OCI-LY1 (cell line): Measurements from ENCODE around the gene TST.

Source experiments
- EZH2 ChIP-seq: fragments of 200-600 bp; sonication (generic), shearing (Covaris generic); IDR thresholded peaks from 2 replicates; pipeline ENCODE4 v1.8.0; 2017; ENCODE audit warnings: borderline replicate concordance, mixed run types, mild to moderate bottlenecking, antibody characterized with exemption, low read length, moderate library complexity, mixed read lengths
- TF ChIP-seq, protein P1 (sequence below): fragments of 200-600 bp; sonication (generic), shearing (Covaris generic); IDR thresholded peaks from 2 replicates; pipeline ENCODE4 v1.5.1; 2017; ENCODE audit warnings: mild to moderate bottlenecking, antibody characterized with exemption, low read length, moderate library complexity, mixed read lengths

DNA sequence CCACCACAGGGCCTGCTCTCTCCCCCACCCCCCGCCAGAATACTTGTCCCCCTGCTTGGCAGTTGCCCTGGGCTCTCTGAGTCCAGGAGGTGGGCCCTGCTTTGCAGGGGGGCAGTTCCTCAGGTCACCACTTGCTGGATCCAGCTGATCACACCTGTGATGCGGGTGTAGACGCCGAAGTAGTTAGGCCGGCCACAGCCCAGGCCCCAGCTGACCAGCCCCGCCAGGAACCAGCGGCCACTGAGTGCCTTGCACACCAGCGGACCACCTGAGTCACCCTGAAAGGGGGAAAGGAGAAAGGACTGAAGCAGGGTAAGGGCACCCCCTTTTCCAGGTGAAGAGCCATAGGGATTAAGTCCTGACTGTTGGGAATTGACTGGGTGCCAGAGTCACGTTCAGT is 46.7 kb upstream of the TST start:
- TF ChIP-seq, protein P1, sequence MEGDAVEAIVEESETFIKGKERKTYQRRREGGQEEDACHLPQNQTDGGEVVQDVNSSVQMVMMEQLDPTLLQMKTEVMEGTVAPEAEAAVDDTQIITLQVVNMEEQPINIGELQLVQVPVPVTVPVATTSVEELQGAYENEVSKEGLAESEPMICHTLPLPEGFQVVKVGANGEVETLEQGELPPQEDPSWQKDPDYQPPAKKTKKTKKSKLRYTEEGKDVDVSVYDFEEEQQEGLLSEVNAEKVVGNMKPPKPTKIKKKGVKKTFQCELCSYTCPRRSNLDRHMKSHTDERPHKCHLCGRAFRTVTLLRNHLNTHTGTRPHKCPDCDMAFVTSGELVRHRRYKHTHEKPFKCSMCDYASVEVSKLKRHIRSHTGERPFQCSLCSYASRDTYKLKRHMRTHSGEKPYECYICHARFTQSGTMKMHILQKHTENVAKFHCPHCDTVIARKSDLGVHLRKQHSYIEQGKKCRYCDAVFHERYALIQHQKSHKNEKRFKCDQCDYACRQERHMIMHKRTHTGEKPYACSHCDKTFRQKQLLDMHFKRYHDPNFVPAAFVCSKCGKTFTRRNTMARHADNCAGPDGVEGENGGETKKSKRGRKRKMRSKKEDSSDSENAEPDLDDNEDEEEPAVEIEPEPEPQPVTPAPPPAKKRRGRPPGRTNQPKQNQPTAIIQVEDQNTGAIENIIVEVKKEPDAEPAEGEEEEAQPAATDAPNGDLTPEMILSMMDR: no peak
- TF ChIP-seq EZH2: no peak
